Upper lobe of left lung (tissue), 4 donors: ENCODE measurements around the gene LAMC2.

ENCODE experiments used
- POLR2A ChIP-seq, 4 donors: fragments of 450-650 bp; IDR thresholded peaks; one replicate each; pipeline ENCODE4 v1.5.1; 2016 to 2017; ENCODE audit warnings: antibody characterized with exemption in 4 of 4, mild to moderate bottlenecking in 2 of 4
- POLR2AphosphoS5 ChIP-seq, 2 donors: sonication (generic); formaldehyde crosslinking; IDR thresholded peaks; one replicate each; pipeline ENCODE4 v1.5.1; 2017; ENCODE audit warnings: antibody characterized with exemption in 2 of 2

GRCh38 chr1:183168308-183168707 is 17.8 kb upstream of the LAMC2 start:
- no peak for TF ChIP-seq POLR2AphosphoS5 (IDR thresholded peaks at IDR 0.05)
- no peak for TF ChIP-seq POLR2A (IDR thresholded peaks at IDR 0.05)
